GM18499 (cell line): ENCODE results near the gene MAP7D3.
"Not testable (repeated sequence)": the region's sequence is repeated elsewhere in the genome, so short reads cannot be mapped to it uniquely, and the experiment has no call there.

Source experiments
- ATAC-seq: cut with Tn5 transposase; IDR thresholded peaks from one replicate; pipeline ENCODE4 v1.9.1; 2021; ENCODE audit warnings: moderate number of reproducible peaks; ENCODE audit not compliant: insufficient read depth, unreplicated experiment

Gene MAP7D3

GRCh38 chrX:136251041-136251991, at the start of gene MAP7D3:
Gene MAP7D3, minus strand, starts transcription at chrX:136251400. Its CDS starts 42 bp downstream, at chrX:136251358.
- no peak for ATAC-seq

- not testable (repeated sequence) for ATAC-seq
These were observed 49.5 kb upstream of the MAP7D3 start, which contains the start of gene ADGRG4 for GRCh38 chrX:136300721-136301120. Gene ADGRG4, plus strand, starts transcription at chrX:136300963. Its CDS starts 7,815 bp downstream, at chrX:136308778.

- ATAC-seq = no peak
These were observed 44.2 kb upstream of the MAP7D3 start for GRCh38 chrX:136295380-136295779.

GRCh38 chrX:136292656-136293055, 41.5 kb upstream of the MAP7D3 start:
- no peak for ATAC-seq

GRCh38 chrX:136291824-136292223, 40.6 kb upstream of the MAP7D3 start:
- no peak for ATAC-seq

- ATAC-seq = not testable (repeated sequence)
These were observed 35.2 kb upstream of the MAP7D3 start for GRCh38 chrX:136286375-136286774.

- ATAC-seq = no peak
These were observed 24.4 kb upstream of the MAP7D3 start for GRCh38 chrX:136275553-136275952.

- ATAC-seq = no peak
These were observed 22.8 kb upstream of the MAP7D3 start for GRCh38 chrX:136273986-136274385.

- no peak for ATAC-seq
These were observed 21.1 kb upstream of the MAP7D3 start for GRCh38 chrX:136272325-136272724.

- no peak for ATAC-seq
These were observed 20.1 kb upstream of the MAP7D3 start for GRCh38 chrX:136271300-136271699.

GRCh38 chrX:136269921-136270320, 18.7 kb upstream of the MAP7D3 start:
- no peak for ATAC-seq

GRCh38 chrX:136268051-136269048, 17.1 kb upstream of the MAP7D3 start:
- ATAC-seq = no peak

- ATAC-seq = no peak
These were observed 15.6 kb upstream of the MAP7D3 start for GRCh38 chrX:136266828-136267227.

- no peak for ATAC-seq
These were observed 11.7 kb upstream of the MAP7D3 start for GRCh38 chrX:136262812-136263315.

GRCh38 chrX:136262243-136262642, 11.0 kb upstream of the MAP7D3 start:
- ATAC-seq = no peak

GRCh38 chrX:136261321-136261720, 10.1 kb upstream of the MAP7D3 start:
- ATAC-seq = no peak

- no peak for ATAC-seq
These were observed 9.6 kb upstream of the MAP7D3 start for GRCh38 chrX:136260776-136261175.

- no peak for ATAC-seq
These were observed 8.3 kb upstream of the MAP7D3 start for GRCh38 chrX:136259543-136259942.

- ATAC-seq = no peak
These were observed 7.8 kb upstream of the MAP7D3 start for GRCh38 chrX:136258951-136259350.

- no peak for ATAC-seq
These were observed 4.8 kb upstream of the MAP7D3 start for GRCh38 chrX:136256026-136256425.
